Ishikawa (cell line): ENCODE results near the gene LCN6.

ENCODE experiments used
- CEBPB ChIP-seq: IDR thresholded peaks from 2 replicates; pipeline ENCODE4 v1.6.1; 2012
- EP300 ChIP-seq: IDR thresholded peaks from 2 replicates; pipeline ENCODE4 v1.6.1; 2012; ENCODE audit warnings: borderline replicate concordance
- MAX ChIP-seq: IDR thresholded peaks from 2 replicates; pipeline ENCODE4 v1.6.1; 2012
- NFIC ChIP-seq: IDR thresholded peaks from 2 replicates; pipeline ENCODE4 v1.6.1; 2012
- TAF1 ChIP-seq: IDR thresholded peaks from 2 replicates; pipeline ENCODE4 v1.6.1; 2012; ENCODE audit warnings: low read depth, mild to moderate bottlenecking
- TEAD4 ChIP-seq: IDR thresholded peaks from 2 replicates; pipeline ENCODE4 v1.6.1; 2012
- ZBTB7A ChIP-seq: IDR thresholded peaks from 2 replicates; pipeline ENCODE4 v1.6.1; 2012; ENCODE audit warnings: low read depth
- TF ChIP-seq, protein P1 (sequence below): IDR thresholded peaks from 2 replicates; pipeline ENCODE4 v1.6.1; 2012; ENCODE audit warnings: low read depth, mild to moderate bottlenecking

DNA sequence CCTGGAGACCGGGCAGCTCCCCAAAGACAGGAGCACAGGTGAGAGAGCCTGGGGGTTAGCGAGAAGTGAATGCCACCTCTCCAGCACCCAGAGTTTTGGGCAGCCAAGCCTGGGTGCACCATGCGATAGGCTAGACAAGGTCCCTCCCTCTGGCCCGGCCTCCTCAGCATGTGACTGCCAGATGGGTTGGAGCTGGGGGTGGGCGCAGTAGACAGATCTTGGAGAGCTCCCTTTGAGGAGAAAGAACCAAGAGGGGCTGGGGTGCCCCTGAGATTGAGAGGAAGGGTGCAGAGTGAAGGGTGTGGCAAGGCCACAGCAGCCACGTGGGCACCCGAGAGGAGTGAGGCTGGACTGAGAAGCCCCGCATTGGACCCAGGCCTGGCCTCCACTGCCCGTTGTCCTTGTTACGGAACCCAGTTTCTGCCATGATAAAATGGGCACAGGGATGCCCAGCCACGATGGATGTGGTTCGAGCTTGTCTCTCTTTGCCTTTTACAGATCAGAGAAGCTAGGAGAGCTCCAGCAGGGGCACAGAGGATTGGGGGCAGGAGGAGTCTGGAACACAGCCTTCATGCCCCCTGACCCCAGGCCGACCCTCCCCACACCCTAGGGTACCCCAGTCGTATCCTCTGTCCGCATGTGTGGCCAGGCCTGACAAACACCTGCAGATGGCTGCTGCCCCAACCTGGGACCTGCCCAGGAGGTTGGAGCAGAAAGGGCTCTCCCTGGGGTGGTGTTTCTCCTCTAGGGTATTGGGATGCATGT, 44.2 kb upstream of the LCN6 start:
- no peak for TF ChIP-seq CEBPB
- no peak for TF ChIP-seq EP300
- TF ChIP-seq TEAD4: no peak
- TF ChIP-seq, protein P1, sequence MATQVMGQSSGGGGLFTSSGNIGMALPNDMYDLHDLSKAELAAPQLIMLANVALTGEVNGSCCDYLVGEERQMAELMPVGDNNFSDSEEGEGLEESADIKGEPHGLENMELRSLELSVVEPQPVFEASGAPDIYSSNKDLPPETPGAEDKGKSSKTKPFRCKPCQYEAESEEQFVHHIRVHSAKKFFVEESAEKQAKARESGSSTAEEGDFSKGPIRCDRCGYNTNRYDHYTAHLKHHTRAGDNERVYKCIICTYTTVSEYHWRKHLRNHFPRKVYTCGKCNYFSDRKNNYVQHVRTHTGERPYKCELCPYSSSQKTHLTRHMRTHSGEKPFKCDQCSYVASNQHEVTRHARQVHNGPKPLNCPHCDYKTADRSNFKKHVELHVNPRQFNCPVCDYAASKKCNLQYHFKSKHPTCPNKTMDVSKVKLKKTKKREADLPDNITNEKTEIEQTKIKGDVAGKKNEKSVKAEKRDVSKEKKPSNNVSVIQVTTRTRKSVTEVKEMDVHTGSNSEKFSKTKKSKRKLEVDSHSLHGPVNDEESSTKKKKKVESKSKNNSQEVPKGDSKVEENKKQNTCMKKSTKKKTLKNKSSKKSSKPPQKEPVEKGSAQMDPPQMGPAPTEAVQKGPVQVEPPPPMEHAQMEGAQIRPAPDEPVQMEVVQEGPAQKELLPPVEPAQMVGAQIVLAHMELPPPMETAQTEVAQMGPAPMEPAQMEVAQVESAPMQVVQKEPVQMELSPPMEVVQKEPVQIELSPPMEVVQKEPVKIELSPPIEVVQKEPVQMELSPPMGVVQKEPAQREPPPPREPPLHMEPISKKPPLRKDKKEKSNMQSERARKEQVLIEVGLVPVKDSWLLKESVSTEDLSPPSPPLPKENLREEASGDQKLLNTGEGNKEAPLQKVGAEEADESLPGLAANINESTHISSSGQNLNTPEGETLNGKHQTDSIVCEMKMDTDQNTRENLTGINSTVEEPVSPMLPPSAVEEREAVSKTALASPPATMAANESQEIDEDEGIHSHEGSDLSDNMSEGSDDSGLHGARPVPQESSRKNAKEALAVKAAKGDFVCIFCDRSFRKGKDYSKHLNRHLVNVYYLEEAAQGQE: no peak
- no peak for TF ChIP-seq NFIC
- no peak for TF ChIP-seq TAF1
- TF ChIP-seq ZBTB7A: no peak
- no peak for TF ChIP-seq MAX
